ENCODE data around the gene PHC3.

The PHC3 gene

GRCh38 chr3:170179432-170179831 lies 2.1 kb downstream of the PHC3 start:
- no peak for DNase-seq (ENCODE audit: insufficient read length)
- FAIRE-seq: no peak
- TF ChIP-seq POLR2A (IDR thresholded peaks at IDR 0.05; ENCODE audit: low read depth, low read length) (no peak), TAF1 (IDR thresholded peaks at IDR 0.05; ENCODE audit: borderline replicate concordance, low read depth, low read length) (no peak), POLR2AphosphoS5 (IDR thresholded peaks at IDR 0.05; ENCODE audit: low read depth, low read length) (no peak)

GRCh38 chr3:170178651-170179050 lies 2.9 kb downstream of the PHC3 start:
- FAIRE-seq (no peak), DNase-seq (ENCODE audit: insufficient read length) (no peak)
- TF ChIP-seq TAF1 (IDR thresholded peaks at IDR 0.05; ENCODE audit: borderline replicate concordance, low read depth, low read length) (no peak), POLR2AphosphoS5 (IDR thresholded peaks at IDR 0.05; ENCODE audit: low read depth, low read length) (no peak), POLR2A (IDR thresholded peaks at IDR 0.05; ENCODE audit: low read depth, low read length) (no peak)

GRCh38 chr3:170171563-170171962 lies 10.0 kb downstream of the PHC3 start:
- DNase-seq (ENCODE audit: insufficient read length): no peak
- TF ChIP-seq TAF1 (IDR thresholded peaks at IDR 0.05; ENCODE audit: borderline replicate concordance, low read depth, low read length) (no peak), POLR2AphosphoS5 (IDR thresholded peaks at IDR 0.05; ENCODE audit: low read depth, low read length) (no peak), POLR2A (IDR thresholded peaks at IDR 0.05; ENCODE audit: low read depth, low read length) (no peak)
- peak; percentile 66 for FAIRE-seq

GRCh38 chr3:170164717-170165116 lies 16.8 kb downstream of the PHC3 start:
- TF ChIP-seq POLR2AphosphoS5 (IDR thresholded peaks at IDR 0.05; ENCODE audit: low read depth, low read length) (no peak), POLR2A (IDR thresholded peaks at IDR 0.05; ENCODE audit: low read depth, low read length) (no peak), TAF1 (IDR thresholded peaks at IDR 0.05; ENCODE audit: borderline replicate concordance, low read depth, low read length) (no peak)
- FAIRE-seq (no peak), DNase-seq (ENCODE audit: insufficient read length) (no peak)

GRCh38 chr3:170163956-170164645 lies 17.4 kb downstream of the PHC3 start:
- TF ChIP-seq POLR2A (IDR thresholded peaks at IDR 0.05; ENCODE audit: low read depth, low read length) (no peak), TAF1 (IDR thresholded peaks at IDR 0.05; ENCODE audit: borderline replicate concordance, low read depth, low read length) (no peak), POLR2AphosphoS5 (IDR thresholded peaks at IDR 0.05; ENCODE audit: low read depth, low read length) (no peak)
- no peak for DNase-seq (ENCODE audit: insufficient read length)
- no peak for FAIRE-seq

- DNase-seq (ENCODE audit: insufficient read length) (no peak), FAIRE-seq (no peak)
- TF ChIP-seq POLR2A (IDR thresholded peaks at IDR 0.05; ENCODE audit: low read depth, low read length): no peak
Observed at GRCh38 chr3:170162630-170163029, 18.9 kb downstream of the PHC3 start.

GRCh38 chr3:170162052-170162451 lies 19.5 kb downstream of the PHC3 start:
- FAIRE-seq: no peak
- DNase-seq (ENCODE audit: insufficient read length): no peak
- TF ChIP-seq TAF1 (IDR thresholded peaks at IDR 0.05; ENCODE audit: borderline replicate concordance, low read depth, low read length): no peak
- no peak for TF ChIP-seq POLR2A (IDR thresholded peaks at IDR 0.05; ENCODE audit: low read depth, low read length)
- no peak for TF ChIP-seq POLR2AphosphoS5 (IDR thresholded peaks at IDR 0.05; ENCODE audit: low read depth, low read length)

GRCh38 chr3:170159933-170160332 lies 21.6 kb downstream of the PHC3 start:
- DNase-seq (ENCODE audit: insufficient read length) (no peak), FAIRE-seq (no peak)
- TF ChIP-seq POLR2A (IDR thresholded peaks at IDR 0.05; ENCODE audit: low read depth, low read length) (no peak), TAF1 (IDR thresholded peaks at IDR 0.05; ENCODE audit: borderline replicate concordance, low read depth, low read length) (no peak), POLR2AphosphoS5 (IDR thresholded peaks at IDR 0.05; ENCODE audit: low read depth, low read length) (no peak)

- DNase-seq (ENCODE audit: insufficient read length): no peak
- FAIRE-seq: no peak
- no peak for TF ChIP-seq TAF1 (IDR thresholded peaks at IDR 0.05; ENCODE audit: borderline replicate concordance, low read depth, low read length)
- TF ChIP-seq POLR2A (IDR thresholded peaks at IDR 0.05; ENCODE audit: low read depth, low read length): no peak
- no peak for TF ChIP-seq POLR2AphosphoS5 (IDR thresholded peaks at IDR 0.05; ENCODE audit: low read depth, low read length)
Observed at GRCh38 chr3:170159459-170159858, 22.1 kb downstream of the PHC3 start.

GRCh38 chr3:170155604-170156003 lies 25.9 kb downstream of the PHC3 start:
- no peak for FAIRE-seq
- no peak for DNase-seq (ENCODE audit: insufficient read length)
- TF ChIP-seq TAF1 (IDR thresholded peaks at IDR 0.05; ENCODE audit: borderline replicate concordance, low read depth, low read length) (no peak), POLR2A (IDR thresholded peaks at IDR 0.05; ENCODE audit: low read depth, low read length) (no peak), POLR2AphosphoS5 (IDR thresholded peaks at IDR 0.05; ENCODE audit: low read depth, low read length) (no peak)

- FAIRE-seq (peak; percentile 27), DNase-seq (ENCODE audit: insufficient read length) (no peak)
- TF ChIP-seq POLR2AphosphoS5 (IDR thresholded peaks at IDR 0.05; ENCODE audit: low read depth, low read length): no peak
- no peak for TF ChIP-seq POLR2A (IDR thresholded peaks at IDR 0.05; ENCODE audit: low read depth, low read length)
- no peak for TF ChIP-seq TAF1 (IDR thresholded peaks at IDR 0.05; ENCODE audit: borderline replicate concordance, low read depth, low read length)
Observed at GRCh38 chr3:170154569-170155143, 26.9 kb downstream of the PHC3 start.

- FAIRE-seq: no peak
- no peak for DNase-seq (ENCODE audit: insufficient read length)
- no peak for TF ChIP-seq TAF1 (IDR thresholded peaks at IDR 0.05; ENCODE audit: borderline replicate concordance, low read depth, low read length)
- TF ChIP-seq POLR2A (IDR thresholded peaks at IDR 0.05; ENCODE audit: low read depth, low read length): no peak
- TF ChIP-seq POLR2AphosphoS5 (IDR thresholded peaks at IDR 0.05; ENCODE audit: low read depth, low read length): no peak
Observed at GRCh38 chr3:170154084-170154483, 27.4 kb downstream of the PHC3 start.

Measured in GM12892 (cell line).